GM21390 (cell line): ENCODE data around the gene RAP2A.

Experiments
- ATAC-seq: cut with Tn5 transposase; IDR thresholded peaks from one replicate; pipeline ENCODE4 v1.9.1; 2021; ENCODE audit not compliant: unreplicated experiment

The RAP2A gene

DNA sequence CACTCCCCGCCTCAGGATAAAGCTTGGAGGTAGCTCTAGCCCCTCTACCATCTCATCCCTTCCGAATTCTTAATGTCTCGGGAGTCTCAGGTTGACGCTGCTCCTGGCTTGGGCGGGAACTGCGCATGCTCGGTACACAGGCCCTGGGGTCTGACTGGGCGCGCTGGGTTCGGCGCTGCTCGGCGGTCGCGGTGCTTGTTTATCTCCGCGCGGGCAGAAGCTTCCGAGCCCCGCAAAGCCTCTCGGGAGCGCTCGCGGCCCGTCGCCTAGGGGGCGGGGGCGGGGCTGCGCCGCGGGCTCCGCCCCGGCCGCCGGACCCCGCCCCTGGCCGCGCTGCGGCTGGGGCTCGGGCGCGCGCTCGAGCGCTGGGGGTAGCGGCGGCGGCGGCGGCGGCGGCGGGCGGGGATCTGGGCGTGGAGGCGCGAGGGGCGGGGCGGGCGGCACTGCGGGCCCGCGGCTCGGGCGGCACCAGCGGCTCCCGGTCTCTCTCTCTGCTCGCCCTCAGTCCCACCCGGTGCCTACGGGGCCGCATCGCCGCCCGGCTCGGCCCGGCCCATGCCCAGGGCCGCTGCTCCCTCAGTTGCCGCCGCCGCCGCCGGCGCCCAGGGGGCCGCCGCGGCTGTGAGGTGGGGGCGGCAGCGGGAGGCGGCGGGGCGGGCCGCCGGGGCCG, at the start of gene RAP2A:
RAP2A (plus strand) TSS at position 443 of the 670 bp plus-strand sequence. CDS start 302 bp downstream, outside the sequence.
- peak; percentile 41 for ATAC-seq

- ATAC-seq = no peak
Measured at GRCh38 chr13:97384371-97384770, 49.6 kb upstream of the RAP2A start.

DNA sequence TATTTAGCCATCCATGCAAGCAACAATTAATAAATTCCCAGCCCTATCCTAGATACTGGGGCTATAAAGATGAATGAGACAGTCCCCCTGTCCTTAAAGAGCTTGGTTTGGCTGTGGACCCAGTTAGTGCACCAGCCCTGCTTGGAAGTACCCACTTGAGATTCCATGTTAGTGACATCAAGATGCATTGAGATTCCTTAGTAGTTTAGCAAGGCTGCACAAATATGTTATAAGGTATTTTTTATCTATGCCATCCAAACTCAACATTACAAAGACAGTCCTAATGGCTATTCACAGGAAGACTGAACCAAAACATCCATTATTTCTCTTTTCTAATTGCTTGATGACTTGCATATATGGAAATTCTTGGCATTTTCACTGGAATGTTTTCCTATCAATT, 48.8 kb upstream of the RAP2A start:
- ATAC-seq = no peak

- no peak for ATAC-seq
Measured at GRCh38 chr13:97385854-97386253, 48.1 kb upstream of the RAP2A start.

GRCh38 chr13:97386801-97387484, 47.0 kb upstream of the RAP2A start:
- ATAC-seq = no peak

GRCh38 chr13:97387485-97387839, 46.5 kb upstream of the RAP2A start:
- ATAC-seq = no peak

- ATAC-seq = no peak
Measured at GRCh38 chr13:97387890-97388289, 46.1 kb upstream of the RAP2A start.

DNA sequence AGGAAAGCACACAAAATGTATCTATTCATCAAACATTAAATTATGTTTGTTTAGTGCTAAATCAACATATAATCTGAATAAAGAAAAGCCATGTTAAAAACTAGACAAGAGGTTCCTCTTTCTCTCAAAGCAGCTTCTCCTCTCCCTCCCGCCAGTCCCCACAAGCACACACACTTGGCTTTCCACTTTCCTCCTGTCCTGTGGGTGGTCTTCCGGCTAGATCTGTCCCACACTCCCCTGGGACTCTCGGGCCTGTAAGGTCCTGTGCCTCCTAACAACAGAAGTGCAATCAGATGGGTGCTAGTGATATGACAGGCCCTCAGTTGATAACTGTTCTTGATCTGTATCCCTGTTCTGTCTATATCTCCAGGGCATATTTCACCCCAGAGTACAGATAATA, 45.6 kb upstream of the RAP2A start:
- ATAC-seq = no peak

DNA sequence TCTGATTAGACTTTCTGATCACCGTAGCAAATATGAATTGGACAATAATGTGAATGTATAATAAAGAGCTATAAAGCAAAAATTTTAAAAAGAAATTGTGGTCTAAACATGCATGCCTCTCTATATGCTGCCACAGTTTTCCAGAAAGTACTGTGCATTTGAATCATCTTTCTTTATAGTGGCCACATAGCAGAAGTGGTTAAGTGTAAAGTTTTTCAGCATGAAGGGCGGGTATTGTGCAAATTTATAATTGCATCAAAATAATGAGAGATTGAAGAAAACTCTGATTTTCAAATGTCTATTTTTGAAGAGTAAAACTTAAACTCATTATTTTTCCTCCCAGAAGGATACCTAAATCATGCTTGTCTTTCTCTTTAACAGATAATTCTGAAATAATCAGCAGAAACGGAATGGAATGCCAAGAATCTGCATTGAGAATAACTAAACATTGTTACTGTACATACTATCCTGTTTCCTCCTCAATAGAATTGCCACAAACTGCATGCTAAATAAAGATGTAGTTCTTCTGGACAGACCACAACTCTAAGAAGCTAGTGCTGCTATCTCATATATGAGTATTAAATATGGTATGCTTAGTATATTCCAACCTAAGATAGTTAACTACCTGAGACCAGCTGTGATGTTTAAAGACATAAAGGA, 42.9 kb upstream of the RAP2A start:
- ATAC-seq = no peak

DNA sequence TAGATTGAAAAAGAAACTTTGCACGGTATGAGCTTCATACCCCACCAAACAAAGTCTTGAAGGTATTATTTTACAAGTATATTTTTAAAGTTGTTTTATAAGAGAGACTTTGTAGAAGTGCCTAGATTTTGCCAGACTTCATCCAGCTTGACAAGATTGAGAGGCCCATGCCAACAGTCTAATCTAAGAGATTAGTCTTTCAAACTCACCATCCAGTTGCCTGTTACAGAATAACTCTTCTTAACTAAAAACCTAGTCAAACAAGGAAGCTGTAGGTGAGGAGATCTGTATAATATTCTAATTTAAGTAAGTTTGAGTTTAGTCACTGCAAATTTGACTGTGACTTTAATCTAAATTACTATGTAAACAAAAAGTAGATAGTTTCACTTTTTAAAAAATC, 41.9 kb upstream of the RAP2A start:
- ATAC-seq = no peak

DNA sequence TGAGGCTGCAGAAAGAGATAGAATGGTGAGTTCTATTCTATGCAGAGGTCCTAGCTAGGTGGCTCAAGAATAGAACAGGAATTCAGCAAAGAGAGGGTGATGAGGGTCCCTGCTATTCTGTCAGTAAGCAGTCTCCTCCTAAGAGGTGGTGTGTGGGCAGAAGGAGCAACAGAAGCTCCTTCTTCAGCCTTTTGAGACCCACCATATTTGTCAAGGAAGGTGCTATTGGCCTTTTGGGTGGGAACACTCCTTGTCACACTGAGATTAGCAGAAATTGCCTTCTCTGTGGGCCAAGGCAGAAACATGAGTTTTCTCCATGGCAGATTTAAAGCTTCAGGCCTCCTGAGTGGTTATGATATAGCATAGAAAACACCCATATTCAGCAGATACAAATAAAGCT, 39.4 kb upstream of the RAP2A start:
- ATAC-seq = no peak

- no peak for ATAC-seq
Measured at GRCh38 chr13:97395447-97396136, 38.4 kb upstream of the RAP2A start.

- no peak for ATAC-seq
Measured at GRCh38 chr13:97397267-97397666, 36.7 kb upstream of the RAP2A start.

GRCh38 chr13:97401421-97401820, 32.5 kb upstream of the RAP2A start:
- no peak for ATAC-seq

GRCh38 chr13:97403893-97404750, 29.8 kb upstream of the RAP2A start:
- ATAC-seq = no peak

DNA sequence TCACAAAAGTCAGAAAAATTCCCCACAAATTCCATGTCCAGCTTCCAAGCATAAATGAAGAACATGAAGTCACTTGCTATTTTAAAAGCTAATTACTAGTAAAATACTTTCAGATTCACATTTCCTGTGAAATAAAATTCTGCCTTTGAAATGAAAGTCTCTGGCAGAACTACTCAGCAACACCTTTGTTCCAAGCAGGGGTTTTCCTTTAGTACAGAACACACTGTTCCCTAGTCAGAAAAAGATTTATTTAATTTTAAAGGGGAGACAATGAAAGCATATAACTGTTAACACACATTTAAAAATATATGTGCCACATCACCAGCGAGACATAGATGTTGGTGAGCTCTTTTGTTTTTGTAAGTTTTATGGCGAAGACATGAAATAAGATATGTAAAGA, 26.4 kb upstream of the RAP2A start:
- no peak for ATAC-seq

DNA sequence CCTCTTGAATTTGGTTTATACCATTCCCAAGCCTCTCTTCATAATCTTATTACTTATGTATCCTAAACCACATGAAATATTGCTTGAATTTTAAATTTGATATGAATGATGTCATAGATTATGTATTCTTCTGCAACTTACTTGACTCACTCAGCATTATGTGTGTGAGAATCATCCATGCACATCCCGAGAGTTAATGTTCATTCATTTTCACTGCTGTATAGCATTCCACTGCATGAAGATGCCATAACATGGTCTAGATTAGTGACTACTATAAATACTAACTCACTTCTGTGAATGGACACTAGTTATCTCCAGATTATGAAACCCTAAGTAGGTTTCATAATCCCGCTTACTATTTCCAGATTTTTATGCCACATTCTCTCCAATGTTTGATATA, 25.0 kb upstream of the RAP2A start:
- no peak for ATAC-seq

DNA sequence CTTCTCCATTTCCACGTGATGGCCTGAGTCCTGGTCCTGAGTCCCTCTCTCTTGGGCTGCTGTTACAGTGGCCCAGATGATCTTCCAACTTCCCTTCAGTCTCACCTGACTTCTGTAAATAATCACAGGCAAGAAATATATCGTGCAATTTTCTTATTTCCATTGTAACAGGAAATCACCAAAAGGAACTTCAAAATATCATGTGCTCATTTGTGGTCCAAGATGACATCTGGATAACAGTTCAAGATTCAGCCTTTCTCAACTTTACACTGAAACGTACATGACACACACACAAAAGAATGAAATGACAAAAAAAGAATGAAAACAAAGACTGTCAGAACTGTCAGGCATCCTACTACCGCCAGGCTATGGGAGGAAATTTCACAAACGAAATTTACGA, 22.0 kb upstream of the RAP2A start:
- no peak for ATAC-seq

GRCh38 chr13:97413694-97414093, 20.3 kb upstream of the RAP2A start:
- ATAC-seq = no peak

- no peak for ATAC-seq
Measured at GRCh38 chr13:97414392-97414791, 19.6 kb upstream of the RAP2A start.

- ATAC-seq = no peak
Measured at GRCh38 chr13:97417698-97418097, 16.3 kb upstream of the RAP2A start.
